DMS153 treated with DMSO at 0.1 percent for 48 hours (cell line): Measurements from ENCODE around the gene AHSG.
"Not testable (repeated sequence)": the region's sequence is repeated elsewhere in the genome, so short reads cannot be mapped to it uniquely, and the experiment has no call there.

Experiments
- DNase-seq: peaks from one replicate; lab custom pipeline; 2025; ENCODE audit not compliant: unreplicated experiment; lab: John Stamatoyannopoulos, UW

Gene AHSG

DNA sequence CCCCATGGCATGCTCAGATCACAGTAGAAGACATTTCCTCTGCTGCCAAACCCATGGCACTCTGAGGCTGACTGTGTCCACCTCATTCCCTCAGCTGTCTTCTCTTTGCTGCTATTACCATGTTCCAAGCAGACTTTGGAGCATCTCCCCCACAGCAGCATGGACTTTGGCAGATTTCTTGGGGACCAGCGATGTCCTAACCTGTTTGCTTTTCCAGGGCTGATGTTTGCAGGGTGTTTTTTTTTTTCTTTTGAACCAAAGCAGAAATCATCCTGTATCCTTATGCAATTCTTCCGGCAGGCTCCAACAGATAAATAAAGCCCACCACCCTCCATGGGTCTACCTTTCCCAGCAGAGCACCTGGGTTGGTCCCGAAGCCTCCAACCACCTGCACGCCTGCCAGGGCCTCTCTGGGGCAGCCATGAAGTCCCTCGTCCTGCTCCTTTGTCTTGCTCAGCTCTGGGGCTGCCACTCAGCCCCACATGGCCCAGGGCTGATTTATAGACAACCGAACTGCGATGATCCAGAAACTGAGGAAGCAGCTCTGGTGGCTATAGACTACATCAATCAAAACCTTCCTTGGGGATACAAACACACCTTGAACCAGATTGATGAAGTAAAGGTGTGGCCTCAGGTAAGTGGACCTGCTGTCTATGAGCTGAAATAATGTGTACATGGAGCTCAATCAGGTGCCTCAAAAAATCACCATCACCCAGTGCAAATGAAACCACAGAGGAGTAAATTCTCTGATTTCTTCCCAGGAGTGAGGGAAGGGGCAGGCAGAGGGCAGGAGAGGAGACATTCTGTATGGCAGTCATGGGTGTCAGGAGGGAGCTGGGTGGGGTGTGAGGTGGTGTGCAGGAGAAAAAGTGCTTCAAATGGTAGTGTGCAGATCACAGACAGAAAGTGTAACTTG, at the start of gene AHSG:
AHSG (plus strand) TSS at position 340 of the 916 bp plus-strand sequence; CDS start at position 422, 82 bp downstream.
- DNase-seq, result no peak

DNA sequence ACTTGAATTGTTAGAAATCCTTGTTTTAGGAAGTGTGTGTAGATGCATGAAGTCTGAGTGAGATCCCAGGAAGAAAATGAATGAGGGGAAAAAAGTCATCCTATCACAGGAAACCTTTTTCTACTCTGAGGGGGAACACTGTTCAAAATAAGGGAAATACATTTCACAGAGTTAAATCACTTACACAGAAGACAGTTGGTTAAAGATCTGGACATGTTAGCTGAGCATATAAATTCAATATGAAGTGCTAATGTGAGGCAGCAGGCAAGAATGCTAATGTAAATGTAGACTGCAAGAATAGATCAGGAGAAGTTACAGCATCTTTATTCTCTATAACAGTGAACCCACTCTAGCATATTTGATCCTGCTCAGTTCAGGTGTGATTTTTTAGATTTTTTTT, 48.3 kb upstream of the AHSG start:
- DNase-seq, result no peak

GRCh38 chr3:186566772-186567071, 46.1 kb upstream of the AHSG start:
- DNase-seq, result peak; percentile 21

- peak; percentile 60 for DNase-seq
These were observed 45.6 kb upstream of the AHSG start, which contains the start of gene TBCCD1 for GRCh38 chr3:186567072-186567921. TBCCD1 (minus strand) TSS chr3:186567339; CDS start chr3:186564329, 3,010 bp downstream.

DNA sequence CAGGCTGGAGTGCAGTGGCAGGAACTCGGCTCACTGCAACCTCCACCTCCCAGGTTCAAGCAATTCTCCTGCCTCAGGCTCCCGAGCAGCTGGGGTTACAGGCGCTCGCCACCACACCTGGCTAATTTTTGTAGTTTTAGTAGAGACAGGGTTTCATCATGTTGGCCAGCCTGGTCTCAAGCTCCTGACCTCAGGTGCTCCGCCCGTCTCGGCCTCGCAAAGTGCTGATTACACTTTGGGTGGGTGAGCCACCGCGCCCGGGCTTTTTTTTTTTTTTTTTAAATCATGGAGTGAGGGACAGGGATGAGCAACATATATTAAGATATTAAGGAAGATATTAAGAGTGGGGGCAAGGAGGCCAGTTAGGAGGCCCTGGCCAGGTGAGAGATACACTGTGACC, 43.5 kb upstream of the AHSG start:
- DNase-seq, result not testable (repeated sequence)

DNA sequence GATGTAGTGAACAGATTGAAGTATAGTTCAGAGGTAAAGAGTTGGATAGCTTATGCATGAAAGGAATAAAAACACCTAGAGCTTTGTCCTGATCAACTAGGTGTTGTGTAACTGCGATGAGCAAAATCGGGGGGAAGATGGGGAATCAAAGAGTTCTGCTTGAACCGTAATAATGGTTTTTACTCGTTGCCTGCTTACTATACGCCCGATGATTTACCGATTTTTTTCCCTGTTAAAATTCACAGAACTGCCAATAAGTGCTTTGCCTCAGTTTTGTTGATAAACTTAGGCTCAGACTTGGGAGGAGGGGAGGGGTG, 43.1 kb upstream of the AHSG start:
- DNase-seq, result no peak

DNA sequence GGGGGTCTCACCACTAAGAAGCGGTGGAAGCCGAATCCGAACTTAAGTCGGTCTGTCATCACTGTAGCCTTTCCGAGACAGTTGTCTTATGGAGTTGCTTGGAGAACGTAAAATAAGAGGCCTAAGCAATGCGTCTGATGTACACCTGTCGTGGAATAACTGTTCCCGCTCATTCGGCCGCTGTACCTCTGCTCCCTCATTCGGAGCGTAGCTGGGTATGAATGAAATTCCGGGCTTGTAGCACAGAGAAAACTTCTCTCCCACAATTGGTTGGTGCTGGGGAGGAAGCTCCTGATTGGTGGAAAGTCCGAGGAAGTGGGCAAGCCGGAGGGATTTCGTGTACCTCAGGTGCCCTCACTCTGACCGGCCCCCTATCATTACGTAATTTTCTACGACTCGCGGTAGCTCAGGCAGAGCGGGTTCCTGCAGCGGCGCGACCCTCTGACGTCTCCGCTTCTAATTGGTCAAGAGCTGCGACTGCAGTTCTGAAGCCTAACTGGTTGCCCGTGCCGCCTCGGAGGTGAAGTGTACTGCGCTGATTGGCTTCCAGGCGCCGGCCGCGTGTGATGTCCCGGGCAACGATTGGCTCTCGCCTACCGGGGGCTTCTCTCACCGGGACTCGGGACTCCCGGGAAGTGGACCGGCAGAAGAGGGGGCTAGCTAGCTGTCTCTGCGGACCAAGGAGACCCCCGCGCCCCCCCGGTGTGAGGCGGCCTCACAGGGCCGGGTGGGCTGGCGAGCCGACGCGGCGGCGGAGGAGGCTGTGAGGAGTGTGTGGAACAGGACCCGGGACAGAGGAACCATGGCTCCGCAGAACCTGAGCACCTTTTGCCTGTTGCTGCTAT, 42.5 kb upstream of the AHSG start, which contains the start of gene DNAJB11:
DNAJB11 (plus strand) TSS at position 625 of the 845 bp plus-strand sequence; CDS start at position 803, 178 bp downstream.
- peak; percentile 97 for DNase-seq

- DNase-seq, result no peak
These were observed 41.8 kb upstream of the AHSG start for GRCh38 chr3:186570941-186571643.

DNA sequence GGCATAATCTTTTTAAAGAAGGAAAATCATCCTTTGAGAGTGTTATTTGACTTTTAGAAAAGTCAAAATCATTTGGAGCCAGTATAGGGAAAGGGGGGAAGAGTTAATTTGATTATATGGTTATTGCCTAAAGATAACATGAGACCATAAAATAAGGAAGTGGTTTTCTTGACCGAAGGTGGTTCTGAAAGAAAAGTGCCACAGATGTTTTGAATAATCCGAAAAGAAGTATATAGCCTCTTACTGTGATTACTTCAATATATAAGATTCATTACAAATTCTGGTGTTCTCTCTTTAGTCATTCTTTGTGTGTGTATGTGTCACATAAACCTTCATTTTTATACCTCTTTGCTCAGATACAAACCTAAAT, 41.2 kb upstream of the AHSG start:
- no peak for DNase-seq

GRCh38 chr3:186577521-186577920, 35.3 kb upstream of the AHSG start:
- DNase-seq, result no peak

GRCh38 chr3:186580785-186581184, 32.1 kb upstream of the AHSG start:
- DNase-seq, result no peak

GRCh38 chr3:186582541-186582940, 30.3 kb upstream of the AHSG start:
- DNase-seq, result no peak

- no peak for DNase-seq
These were observed 29.0 kb upstream of the AHSG start for GRCh38 chr3:186583831-186584230.

DNA sequence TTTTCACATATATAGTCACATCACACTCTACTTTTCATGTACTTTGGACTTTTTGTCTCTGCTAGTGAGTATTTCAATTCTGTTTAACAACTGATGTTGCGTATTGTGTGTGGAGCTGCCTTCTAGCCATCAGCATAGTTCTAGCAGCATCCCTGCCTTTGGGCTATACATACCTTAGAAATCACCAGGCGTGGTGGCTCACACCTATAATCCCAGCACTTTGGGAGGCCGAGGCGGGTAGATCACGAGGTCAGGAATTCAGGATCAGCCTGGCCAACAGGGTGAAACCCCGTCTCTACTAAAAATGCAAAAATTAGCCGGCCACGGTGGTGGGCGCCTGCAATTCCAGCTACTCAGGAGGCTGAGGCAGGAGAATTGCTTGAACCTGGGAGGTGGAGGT, 26.6 kb upstream of the AHSG start:
- DNase-seq, result not testable (repeated sequence)

- no peak for DNase-seq
These were observed 25.7 kb upstream of the AHSG start for GRCh38 chr3:186587183-186587582.

DNA sequence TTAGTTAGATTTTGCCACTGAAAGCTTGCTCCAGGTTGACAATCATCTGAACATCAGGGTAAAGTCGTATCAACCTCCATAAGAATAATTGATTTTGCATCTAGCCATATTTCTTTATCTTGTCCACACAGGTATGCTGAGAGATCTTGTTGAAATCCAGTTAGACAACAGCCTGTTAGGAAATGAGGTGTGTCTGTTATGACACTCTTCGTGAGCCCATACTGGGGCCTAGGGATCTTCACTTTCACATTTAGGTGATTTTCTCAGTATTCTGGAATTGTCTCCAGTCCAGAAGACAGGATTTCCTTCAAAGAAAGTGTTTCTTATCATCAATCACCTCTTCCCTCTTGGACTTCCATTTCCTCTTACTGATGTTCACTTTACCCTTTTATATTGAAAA, 24.2 kb upstream of the AHSG start:
- no peak for DNase-seq

DNA sequence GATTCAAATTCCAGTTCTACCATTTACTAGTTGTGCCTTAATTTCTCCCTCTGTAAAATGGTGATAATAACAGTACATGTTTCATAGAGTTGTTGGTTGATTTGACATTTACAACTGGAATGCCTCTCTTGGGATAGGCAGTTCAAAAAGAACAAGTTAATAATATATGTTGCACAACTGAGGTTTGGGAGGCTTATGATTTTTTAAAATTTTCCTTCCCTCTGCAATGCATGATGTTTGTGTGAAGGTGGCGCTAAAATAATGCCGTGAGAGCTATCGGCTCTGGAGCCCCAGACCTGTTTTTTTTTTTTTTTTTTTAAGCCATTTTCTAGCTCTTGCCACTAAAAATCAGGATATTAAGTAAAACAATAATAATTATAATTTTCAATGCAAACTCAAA, 23.7 kb upstream of the AHSG start:
- no peak for DNase-seq

- DNase-seq, result peak; percentile 46
These were observed 22.8 kb upstream of the AHSG start for GRCh38 chr3:186589856-186590579.

GRCh38 chr3:186590580-186591295, 22.1 kb upstream of the AHSG start:
- DNase-seq, result no peak
